Hematopoietic multipotent progenitor cell treated with erythropoietin and hydrocortisone succinate and interleukin-3 and kit ligand, for 8 days (in vitro differentiated cells): Measurements from ENCODE around the gene SLC25A29.
"Not testable (repeated sequence)": the region's sequence is repeated elsewhere in the genome, so short reads cannot be mapped to it uniquely, and the experiment has no call there.

Experiments
- DNase-seq: peaks from one replicate; pipeline ENCODE4 v3.0.0-alpha.2; 2015

SLC25A29 gene

DNA sequence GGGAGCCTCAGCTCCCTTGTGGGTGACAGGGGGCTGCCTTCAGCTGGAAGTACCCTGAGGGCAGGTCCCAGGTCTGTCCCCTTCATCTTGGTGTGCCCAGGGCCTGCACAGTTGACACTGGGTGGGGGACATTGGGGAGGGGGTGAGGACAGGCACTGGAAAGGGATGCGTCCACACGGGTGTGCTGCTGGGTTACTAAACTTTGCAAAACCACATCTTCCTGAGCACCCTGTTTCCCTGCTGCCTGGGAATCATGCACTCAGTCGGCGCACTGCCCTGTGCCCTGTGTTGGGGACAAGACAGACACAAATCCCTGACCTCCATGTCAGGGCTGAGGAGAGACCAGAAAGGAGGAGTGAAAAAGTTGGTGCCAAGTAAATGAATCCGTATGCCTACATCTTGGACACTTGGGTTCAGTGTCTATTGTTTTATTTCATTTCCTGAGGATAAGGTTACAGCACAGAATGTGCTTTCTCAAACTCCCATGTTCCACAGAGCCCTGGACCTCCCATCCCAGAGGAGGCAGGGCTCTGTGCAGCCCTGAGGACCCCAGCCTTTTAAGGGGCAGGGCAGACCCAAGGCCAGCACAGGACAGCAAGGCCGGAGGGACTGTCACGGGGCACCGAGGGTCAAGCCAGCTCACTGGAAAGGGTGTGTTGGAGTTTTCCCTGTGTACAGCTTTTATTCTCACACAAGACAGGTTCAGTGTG is 2.9 kb upstream of the SLC25A29 start:
- DNase-seq: no peak

DNA sequence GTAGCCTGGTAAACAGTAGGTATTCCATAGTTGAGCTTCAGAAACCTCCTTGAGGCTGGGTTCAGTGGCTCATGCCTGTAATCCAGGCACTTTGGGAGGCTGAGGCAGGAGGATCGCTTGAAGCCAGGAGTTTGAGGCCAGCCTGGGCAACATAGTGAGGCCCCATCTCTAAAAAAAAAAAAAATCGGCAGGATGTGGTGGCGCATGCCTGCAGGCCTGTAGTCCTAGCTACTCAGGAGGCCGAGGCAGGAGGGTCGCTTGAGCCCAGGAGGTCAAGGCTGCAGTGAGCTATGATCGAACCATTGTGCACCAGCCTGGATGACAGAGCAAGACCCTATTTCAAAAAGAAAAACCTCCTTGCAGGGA is 2.2 kb upstream of the SLC25A29 start:
- DNase-seq: not testable (repeated sequence)

DNA sequence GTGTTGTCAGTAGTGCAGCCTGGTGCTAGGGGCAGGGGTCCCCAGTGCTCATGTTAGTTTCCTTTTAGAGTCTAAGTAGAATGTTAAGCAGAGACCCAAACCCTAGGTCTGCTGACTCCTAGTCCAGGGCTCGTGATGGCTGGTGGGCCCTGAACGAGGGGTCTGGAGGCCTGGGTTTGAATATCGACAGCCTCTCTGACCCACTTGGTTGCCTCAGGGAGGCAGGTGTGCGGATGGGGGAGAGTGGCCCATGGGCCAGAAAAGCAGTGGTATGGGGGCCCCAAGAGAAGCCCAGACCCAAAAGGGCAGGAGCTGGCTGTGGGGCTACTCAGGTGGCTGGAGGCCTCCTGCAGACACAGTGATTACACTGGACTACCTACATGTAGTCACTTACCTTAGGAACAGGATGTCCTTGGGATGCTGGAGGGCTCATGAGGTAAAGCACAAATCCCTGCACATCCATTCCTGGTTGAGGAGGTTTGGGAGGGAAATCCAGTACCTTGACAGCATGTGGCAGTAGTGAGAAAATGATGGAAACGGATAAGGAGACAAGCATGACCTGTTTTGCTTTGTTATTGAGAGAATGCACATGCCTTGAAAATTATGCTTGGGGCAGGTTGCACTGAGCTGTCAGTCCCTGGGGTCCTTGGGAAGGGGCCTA is 1.7 kb upstream of the SLC25A29 start:
- no peak for DNase-seq

DNA sequence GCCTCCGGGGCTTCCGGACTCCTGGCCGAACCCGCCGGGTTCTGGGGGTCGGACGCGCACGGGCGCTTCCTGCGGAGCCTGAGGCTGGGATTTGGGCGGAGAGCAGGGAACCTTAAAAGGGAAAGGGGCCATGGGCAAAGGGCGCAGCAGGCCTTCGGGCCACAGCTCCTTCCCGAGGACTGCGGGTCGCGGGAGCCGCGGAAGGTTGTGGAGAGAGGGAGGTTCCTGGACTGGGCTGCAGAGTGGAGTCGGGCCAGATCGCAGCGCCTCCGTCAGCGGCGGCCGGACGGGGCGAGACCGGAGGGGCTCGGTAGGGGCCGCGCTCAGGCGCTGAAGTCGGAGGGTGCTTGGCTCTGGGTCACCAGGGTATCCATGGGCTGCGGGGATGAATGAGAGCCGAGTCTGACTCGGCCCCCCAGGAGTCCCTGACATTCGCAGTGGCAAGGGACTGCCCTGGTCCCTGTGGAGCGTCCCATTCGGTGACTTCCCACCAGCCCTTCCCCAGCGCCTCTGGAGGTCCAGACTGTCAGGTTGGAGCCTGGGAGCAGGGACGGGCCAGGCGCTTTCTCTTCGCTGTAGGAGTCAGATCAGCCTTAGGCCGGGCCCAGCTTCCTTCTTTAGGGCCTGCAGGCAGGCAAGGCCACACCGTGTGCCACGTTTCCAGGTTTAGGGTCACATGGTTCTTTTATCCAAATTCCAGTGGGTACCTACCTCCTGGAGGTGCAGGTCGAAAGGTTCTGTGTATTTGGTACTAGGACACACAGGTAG is 938 bp upstream of the SLC25A29 start:
- no peak for DNase-seq

DNA sequence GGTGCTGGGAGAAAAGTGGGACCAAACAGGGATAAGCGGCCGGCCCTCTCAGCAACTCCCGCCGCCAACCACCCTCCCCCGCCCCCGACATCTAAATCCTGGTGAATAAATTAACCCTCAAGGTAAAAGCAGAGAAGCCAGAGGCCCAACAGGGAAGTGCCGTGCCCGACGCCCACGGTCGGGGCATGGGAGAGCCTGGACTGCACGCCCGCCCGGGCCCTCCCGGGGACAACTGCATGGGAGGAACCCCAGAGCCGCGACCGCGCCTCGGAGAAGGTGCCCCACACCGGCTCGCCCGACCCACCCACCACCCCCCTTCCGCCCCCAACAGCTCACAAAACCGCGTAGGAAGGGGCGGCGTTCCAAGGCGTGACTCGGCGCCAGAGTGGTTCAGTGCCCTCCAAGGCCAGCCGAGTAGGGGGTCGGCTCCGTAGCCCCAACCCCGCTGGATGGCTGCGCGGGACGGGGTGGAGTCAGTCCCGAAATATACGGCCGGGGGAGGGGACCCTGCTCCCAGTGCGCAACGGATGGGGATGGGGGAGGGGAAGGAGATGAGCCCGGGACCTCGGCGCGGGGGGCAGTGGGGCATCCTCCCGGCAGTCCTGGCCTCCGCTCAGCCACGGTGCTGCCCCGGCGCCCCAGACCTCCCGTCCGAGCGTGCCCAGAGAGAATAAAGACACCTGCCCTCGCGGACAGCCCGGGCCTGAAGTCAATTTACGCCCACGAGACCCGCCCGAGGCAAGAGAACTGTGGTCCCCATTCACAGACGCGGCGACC is 732 bp downstream of the SLC25A29 start:
- peak; percentile 16 for DNase-seq

DNA sequence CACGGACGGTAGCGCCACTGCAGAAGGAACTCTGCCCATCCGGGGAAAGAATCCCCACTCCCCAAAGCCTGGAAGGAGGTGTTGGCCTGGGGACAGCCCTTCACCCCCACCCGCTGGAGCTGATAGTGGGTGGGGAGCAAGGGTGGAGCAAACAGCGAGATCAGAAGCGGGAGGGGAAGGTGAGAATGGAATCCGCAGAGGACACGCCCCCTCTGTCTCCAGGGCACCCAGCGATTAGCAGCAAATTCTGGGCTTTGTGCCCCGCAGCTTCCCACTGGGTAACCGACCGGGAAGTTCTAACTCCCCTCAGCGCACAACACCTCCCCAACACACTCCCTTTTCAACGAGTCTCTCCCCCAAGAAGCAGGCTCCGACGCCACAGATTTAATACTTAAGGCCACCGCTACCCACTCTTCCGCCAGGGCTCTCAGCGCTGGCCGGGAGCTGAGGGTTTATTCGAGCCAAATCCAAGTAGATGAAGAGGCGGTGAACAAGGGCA is 1.4 kb downstream of the SLC25A29 start:
- peak; percentile 79 for DNase-seq

DNA sequence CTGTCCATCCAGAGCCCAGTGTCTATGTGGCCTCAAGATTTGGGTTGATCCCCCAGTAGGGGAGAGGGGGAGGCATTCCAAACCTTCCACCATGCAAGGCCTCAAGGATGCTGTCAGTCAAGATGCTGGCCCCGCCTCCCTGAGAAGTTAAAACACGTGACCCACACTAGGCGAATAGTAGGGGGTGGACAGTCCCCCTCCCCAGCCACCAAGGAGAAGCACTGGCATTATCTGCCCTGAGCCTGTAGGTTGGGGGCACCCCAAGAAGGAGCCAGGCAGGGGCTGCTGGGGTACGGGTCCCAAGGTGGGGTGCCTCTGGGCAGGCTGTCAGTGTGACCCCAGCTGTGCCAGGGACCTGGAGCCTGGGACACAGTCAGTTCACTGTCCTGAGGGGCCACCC is 2.3 kb downstream of the SLC25A29 start:
- DNase-seq: no peak

DNA sequence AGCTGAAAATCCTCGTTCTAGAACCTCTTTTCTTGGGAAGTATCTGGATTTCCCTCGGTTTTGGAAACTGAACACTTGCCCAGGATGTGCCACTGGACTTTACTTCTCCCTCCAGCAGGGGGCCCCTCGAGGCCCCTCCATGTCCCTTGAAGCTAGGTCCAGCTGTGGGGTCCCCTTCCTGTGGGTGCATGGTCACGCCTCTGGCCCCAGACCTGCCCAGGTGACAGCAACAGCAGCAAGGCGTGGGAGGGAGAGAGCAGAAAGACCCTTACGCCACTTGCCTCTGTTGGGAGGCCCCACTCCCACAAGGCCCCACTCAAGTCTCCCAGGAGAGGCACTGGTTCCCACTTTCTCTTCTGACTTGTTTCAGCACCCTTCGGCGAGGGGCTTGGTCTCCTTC is 3.1 kb downstream of the SLC25A29 start:
- peak; percentile 29 for DNase-seq

DNA sequence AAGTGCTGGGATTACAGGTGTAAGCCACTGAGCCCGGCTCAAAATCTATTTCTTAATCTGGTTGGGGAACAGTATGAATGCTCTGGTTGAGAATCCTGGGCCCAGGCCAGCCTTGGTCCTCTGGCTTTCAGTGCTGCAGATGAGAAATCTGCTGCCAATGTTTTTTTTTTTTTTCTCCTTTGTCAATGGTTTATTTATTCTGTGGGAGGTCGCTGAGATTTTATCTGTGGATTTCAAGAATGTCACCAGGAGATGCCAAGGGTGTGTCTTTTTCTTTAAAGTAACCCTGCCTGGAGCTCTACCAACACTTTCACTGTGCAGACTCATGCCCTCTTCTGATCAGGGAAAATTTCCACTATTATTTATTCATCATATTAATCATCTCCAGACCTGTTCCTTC is 3.6 kb downstream of the SLC25A29 start:
- no peak for DNase-seq

DNA sequence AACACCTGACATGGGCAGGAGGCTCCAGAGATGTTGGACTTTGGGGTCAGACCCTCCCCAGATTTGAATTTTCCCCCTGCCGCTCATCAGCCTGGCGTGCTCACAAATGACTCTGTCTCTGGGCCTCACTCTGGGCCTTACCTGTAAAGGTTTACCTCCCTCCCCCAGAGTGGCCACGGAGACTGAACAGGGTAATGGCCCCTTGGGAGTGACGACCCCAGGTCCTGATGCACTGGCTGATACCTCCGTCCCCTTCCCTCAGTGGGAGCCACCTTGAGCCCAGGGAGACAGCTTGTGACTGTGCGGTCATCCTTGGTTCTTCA is 7.0 kb downstream of the SLC25A29 start:
- DNase-seq: no peak

DNA sequence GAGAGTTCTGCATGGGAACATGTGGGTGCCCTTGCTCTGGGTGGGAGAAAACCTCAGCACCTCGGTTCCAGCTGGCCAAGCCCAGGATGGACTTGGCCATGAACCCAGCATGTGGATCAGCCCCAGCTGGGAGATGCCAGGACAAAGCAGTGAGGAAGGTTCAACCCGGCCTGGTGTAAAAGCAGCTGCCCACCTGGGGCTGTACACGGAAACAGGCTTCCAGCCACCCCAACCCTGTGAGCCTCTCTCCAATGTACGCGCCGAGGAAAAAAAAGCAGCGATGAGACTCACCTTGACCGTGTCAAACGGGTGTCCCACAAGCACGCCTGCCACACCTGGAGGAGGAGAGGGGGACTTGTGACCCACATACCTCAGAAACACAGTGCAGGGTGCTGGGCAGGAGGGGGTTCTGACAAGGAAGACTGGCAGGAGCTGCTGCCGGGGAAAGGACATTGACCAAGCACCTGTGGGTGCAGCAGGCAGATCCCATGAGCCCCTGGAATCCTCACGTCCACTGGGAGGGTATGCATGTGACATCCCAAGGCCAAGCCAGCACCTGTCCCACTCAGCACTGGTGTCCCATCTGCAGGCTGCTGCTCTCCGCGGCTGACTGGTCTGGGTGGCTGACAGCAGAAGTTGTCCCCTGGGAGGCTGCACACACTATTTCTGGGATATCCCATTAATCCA is 7.5 kb downstream of the SLC25A29 start:
- DNase-seq: no peak

DNA sequence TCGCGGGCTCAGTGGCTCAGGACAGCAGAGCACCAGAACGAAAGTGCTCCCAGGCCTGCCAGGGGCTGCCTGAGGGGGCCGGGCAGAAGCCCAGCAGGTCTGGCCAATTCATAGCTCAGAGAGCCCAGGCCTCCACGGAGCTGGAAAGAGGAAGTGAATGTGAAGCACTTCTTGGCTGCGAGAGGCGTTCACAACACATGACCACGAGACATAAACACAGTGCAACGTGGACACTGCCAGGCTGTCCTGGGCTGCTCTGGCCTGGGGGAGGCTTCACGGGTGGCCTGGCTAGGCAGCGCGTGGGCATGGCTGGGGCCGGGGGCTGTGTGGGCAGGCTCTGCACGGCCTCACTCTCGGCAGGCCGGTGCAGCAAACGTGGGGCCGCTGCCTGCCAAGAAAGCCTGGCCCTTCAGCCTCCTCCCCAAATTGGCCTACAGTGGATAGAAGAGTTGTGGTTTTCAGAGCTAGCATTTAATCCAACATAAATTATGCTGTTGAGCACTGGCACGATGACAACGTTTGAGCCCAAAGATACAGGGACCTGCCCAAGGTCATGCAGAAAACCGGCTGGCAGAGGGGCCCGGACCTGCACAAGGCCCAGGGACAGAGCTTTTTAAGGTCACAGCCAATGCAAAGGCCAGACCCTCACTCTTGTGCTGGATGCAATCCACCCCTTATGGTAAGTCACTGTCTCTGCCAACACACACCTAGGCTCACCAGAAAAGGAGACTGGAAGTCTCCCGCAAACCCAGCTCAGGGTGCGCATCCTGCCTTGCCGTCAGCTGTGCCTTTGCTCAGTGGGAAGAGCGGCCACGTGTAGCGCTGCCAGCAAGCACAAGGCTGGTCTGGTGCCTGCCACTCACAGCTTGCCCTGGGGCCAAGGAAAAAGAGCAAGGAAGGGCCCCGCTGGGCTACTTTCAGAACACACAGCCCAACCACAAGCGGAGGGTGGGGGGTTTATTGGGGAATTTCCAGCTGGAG is 8.6 kb downstream of the SLC25A29 start:
- DNase-seq: peak; percentile 52

DNA sequence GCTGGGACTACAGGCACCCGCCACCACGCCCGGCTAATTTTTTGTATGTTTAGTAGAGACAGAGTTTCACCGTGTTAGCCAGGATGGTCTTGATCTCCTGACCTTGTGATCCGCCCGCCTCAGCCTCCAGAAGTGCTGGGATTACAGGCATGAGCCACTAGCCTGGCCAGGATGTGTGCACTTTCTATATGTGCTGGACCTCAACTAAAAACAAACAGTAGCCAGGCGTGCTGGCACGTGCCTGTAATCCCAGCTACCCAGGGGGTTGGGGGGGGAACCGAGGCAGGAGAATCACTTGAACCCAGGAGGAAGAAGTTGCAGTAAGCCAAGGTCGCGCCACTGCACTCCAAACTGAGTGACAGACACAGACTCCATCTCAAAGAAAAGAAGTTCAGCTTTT is 9.5 kb downstream of the SLC25A29 start:
- DNase-seq: not testable (repeated sequence)

DNA sequence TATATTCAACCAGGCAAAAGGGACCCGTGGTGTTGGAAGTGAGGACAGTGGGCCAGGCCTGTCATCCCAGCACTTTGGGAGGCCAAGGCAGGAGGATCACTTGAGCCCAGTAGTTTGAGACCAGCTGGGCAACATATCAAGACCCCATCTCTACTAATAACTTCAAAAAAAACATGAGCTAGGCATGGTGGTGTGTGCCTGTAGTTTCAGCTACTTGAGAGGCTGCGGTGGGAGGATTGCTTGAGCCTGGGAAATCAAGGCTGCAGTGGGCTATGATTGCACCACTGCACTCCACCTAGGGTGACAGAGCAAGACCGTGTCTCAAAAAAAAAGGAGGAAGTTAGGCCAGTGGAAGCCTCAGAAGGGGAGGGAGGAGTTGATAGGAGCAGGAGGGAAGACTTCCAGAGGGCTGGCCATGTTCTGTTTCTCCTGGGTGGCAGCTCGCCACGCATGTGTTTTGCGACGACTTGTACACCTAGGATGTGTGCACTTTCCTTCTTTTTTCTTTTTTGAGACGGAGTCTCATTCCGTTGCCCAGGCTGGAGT is 10.1 kb downstream of the SLC25A29 start:
- no peak for DNase-seq

DNA sequence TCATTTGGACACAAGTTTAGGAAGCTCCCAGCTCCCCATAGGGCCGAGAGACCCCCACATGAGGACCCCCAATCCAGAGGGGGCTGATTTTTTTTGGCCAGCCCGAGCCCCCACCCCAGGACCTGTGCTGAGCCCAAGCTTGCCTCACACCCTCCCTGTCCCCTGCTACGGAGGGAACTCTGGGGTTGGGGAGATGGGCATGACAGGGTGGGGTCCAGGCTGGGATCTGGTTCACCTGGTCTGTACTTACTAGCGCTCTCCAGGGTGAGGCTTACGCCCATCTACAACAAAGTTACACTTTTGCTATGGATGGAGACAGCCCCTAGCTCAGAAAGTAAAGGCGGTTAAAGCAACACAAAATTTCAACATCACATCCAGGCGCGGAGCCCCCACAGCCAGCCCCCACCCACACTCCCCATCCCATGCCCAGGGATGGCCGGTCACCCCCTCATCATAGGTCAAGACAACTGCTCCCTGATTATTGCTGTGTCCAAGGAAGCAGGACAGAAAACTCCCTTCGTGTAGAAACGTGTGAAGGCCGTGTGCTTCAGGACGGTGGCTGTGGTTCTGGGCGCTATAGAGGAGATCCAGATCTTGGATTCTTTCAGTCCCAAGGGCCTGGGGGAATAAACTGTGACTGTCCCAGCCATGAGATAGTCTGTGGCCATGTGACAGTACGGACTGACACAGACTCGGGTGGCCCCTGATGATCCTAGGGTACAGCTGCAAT is 10.7 kb downstream of the SLC25A29 start:
- DNase-seq: no peak

DNA sequence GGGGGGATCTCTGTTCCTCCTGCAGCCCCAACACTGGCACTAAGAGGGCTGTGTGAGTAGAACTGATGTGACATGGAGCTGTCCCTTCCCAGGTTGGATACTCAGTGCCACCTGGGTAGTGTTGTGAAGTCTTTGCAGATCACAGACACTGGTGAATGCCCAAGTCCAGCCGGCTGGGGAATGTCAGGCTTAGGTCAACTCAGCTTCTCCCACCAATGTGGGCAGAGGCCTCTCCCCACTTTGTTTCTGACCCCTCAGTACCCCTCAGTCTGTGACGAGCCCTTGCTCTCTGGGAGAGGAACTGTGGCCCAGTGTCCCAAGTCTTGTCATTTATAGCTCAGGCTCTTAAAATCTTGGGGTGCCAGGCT is 11.3 kb downstream of the SLC25A29 start:
- DNase-seq: no peak

DNA sequence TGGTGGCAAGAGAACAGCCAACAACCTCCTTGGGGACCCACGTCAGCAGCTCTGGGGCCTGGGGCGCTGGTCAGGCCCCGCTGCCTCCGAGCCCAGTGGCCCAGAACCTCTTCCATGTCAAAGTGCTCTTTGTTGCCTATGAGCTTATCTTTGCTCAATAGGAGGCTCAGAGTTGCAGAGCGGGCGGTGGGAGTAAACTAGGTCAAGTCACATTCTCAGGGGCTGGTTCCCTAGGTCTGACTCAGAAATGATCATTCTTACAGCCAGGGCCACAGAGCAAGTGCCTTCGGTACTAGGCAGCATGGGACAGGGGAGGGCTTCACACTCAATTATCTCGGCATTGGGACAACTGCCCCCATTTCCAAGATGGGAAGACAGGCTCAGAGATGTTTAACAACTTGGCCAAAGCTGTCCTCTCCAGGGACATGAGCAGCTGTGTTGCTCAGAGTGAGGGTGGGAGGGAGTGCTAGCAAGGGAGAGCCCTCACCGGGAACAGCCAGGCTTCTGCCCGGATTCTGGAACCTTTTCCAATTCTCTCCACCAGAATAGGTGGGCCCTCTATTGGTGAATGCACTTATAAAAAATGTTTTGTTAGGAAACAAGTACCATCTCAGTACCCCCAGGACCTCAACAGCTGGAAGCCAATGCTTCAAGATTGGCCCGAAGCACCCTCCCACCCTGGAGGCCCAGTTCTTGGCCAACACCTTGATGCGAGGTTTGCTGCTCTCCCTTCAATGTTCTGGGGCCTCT is 11.9 kb downstream of the SLC25A29 start:
- no peak for DNase-seq

DNA sequence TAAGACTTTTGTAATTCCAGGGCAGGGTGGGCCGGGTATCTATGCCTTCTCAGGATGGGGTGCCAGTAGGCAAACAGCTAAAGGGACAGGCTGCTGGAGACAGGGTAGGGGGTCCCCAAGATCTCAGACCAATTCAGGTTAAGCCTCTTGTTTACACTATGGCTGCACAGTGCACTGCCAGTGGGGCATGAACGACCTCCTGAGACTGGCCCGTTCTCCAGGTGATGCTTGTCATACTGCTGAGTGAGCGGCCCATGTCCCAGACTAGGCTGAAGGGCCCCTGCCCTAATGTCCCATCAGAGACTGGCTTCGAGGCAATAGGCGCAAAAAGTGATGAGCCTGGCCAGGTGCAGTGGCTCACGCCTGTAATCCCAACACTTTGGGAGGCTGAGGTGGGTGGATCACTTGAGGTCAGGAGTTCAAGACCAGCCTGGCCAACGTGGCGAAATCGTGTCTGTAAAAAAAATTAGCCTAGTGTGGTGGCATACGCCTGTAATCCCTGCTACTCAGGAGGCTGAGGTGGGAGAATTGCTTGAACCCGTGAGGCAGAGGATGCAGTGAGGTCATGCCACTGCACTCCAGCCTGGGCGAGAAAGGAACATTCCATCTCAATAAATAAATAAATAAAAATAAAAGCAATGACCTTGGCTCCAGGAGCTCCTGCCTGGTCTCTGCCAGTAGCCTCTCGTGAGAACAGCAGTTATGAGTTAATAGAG is 12.6 kb downstream of the SLC25A29 start:
- DNase-seq: no peak
